Neutrophil (primary cell): ENCODE measurements around the gene TCF21.
"Not testable (repeated sequence)": the region's sequence is repeated elsewhere in the genome, so short reads cannot be mapped to it uniquely, and the experiment has no call there.

Source experiments
- H3K27ac ChIP-seq: fragments of 200-600 bp; sonication (generic); 2 replicates; pipeline ENCODE4 v1.5.1; 2016; ENCODE audit warnings: mild to moderate bottlenecking, moderate library complexity
- H3K27me3 ChIP-seq: fragments of 200-600 bp; sonication (generic); 2 replicates; pipeline ENCODE4 v1.6.0; 2016; ENCODE audit warnings: mild to moderate bottlenecking
- H3K36me3 ChIP-seq: fragments of 200-600 bp; sonication (generic); 2 replicates; pipeline ENCODE4 v1.5.1; 2017
- H3K4me1 ChIP-seq, 2 experiments: fragments of 200-600 bp in 1 of 2; sonication (generic) in 1 of 2; 1 replicate in 1 of 2; 2 replicates in 1 of 2; pipeline versions ENCODE4 v1.5.1 to v1.6.1; 2013 to 2016; ENCODE audit warnings: low read depth in 1 of 2, low read length in 1 of 2, mild to moderate bottlenecking in 1 of 2, moderate library complexity in 1 of 2; ENCODE audit not compliant: control insufficient read depth in 1 of 2, insufficient read depth in 1 of 2
- H3K4me3 ChIP-seq, 2 experiments: fragments of 200-600 bp in 1 of 2; sonication (generic) in 1 of 2; 1 replicate in 1 of 2; 2 replicates in 1 of 2; pipeline ENCODE4 v1.5.1; 2013 to 2016; ENCODE audit warnings: low read depth in 1 of 2, low read length in 1 of 2, mild to moderate bottlenecking in 1 of 2, moderate library complexity in 1 of 2
- H3K9me3 ChIP-seq: fragments of 200-600 bp; sonication (generic); 2 replicates; pipeline ENCODE4 v1.5.1; 2016
- TF ChIP-seq, protein P1 (sequence below): fragments of 200-600 bp; sonication (generic); IDR thresholded peaks from 2 replicates; pipeline ENCODE4 v1.5.1; 2016; ENCODE audit warnings: antibody characterized with exemption

TCF21 gene

DNA sequence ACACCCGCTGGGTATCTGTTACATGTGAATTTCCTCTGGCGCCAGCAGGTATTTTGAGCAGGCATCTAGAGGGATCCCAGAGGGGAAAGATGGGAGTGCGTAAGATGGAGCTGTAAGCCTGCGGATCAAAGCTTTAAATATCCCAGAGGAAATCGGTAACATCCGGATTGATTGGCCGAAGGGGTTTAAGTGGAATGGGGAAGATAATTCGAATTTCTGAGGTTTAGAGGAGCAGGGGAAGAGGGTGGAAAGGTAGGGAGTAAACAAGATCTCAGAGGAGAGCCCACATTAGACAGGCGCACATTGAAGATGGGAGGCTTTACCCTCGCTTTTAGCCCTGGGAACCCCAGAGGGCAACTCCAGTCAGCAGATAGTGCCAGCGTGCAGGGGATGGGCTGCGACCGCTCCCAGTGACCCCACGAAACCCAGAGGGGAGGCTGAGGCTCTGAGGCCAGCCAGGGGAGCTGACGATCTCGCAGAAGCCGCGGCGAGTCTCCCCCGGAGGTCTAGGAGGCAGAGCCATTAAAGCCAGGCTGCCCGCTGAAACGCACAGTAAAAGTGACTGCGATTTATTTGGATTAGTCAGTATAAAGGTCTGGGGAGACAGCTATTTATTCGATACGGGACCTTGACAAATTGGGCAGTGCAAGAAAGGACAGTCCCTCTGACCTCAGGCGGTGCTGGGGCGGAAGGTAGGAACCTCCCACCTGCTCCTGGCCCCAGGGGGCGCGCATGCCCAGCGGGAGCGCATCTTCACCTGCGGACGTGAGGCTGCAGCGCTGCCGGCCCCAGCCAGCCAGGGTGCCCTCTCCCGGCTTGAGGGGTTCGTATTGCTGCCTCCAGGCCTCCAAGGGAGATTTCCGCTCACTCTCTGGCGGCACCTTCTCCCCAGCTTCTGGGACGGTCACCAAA lies 34.3 kb upstream of the TCF21 start:
- Histone ChIP-seq H3K36me3 (no peaks in the 10 kb centered on the region), H3K4me3 (no peak overlapping the region), H3K27me3 (peaks cover 70% of the 10 kb centered on the region), H3K4me1 (no peaks in the 10 kb centered on the region), H3K27ac (no peak overlapping the region), H3K9me3 (no peaks in the 10 kb centered on the region)
- TF ChIP-seq, protein P1, sequence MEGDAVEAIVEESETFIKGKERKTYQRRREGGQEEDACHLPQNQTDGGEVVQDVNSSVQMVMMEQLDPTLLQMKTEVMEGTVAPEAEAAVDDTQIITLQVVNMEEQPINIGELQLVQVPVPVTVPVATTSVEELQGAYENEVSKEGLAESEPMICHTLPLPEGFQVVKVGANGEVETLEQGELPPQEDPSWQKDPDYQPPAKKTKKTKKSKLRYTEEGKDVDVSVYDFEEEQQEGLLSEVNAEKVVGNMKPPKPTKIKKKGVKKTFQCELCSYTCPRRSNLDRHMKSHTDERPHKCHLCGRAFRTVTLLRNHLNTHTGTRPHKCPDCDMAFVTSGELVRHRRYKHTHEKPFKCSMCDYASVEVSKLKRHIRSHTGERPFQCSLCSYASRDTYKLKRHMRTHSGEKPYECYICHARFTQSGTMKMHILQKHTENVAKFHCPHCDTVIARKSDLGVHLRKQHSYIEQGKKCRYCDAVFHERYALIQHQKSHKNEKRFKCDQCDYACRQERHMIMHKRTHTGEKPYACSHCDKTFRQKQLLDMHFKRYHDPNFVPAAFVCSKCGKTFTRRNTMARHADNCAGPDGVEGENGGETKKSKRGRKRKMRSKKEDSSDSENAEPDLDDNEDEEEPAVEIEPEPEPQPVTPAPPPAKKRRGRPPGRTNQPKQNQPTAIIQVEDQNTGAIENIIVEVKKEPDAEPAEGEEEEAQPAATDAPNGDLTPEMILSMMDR: no peak

- H3K27me3 ChIP-seq: peaks cover 70% of the 10 kb centered on the region
- no peaks in the 10 kb centered on the region for H3K36me3 ChIP-seq
- no peak overlapping the region for H3K4me3 ChIP-seq
- H3K4me1 ChIP-seq: no peaks in the 10 kb centered on the region
- H3K27ac ChIP-seq: no peak overlapping the region
- TF ChIP-seq, protein P1: no peak
- H3K9me3 ChIP-seq: no peaks in the 10 kb centered on the region
These were observed 33.5 kb upstream of the TCF21 start for GRCh38 chr6:133855276-133855990.

- no peaks in the 10 kb centered on the region for H3K9me3 ChIP-seq
- TF ChIP-seq, protein P1: no peak
- no peak overlapping the region for H3K4me3 ChIP-seq
- H3K27ac ChIP-seq: no peak overlapping the region
- H3K36me3 ChIP-seq: no peaks in the 10 kb centered on the region
- peaks cover 70% of the 10 kb centered on the region for H3K27me3 ChIP-seq
- no peaks in the 10 kb centered on the region for H3K4me1 ChIP-seq
These were observed 32.9 kb upstream of the TCF21 start for GRCh38 chr6:133855991-133856370.

DNA sequence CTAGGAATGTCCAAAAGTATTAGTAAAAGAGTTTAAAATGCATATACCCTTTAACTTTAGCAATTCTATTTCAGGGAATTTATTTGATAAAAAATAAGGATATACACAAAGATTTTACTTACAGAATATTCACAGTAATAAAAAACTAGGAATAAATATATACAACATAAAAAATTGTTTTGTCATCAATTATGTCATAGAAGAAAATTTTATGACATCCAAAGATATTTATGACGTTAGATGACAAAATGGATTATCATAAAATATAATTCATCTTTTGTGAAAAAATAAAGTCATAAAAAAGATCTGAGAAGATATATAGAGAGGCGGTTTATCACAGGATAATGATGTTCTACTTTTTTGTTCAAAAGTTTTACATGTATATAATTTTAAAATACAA lies 32.0 kb upstream of the TCF21 start:
- TF ChIP-seq, protein P1: no peak
- Histone ChIP-seq H3K4me1 (no peaks in the 10 kb centered on the region), H3K27me3 (peaks cover 62% of the 10 kb centered on the region), H3K4me3 (no peak overlapping the region), H3K36me3 (no peaks in the 10 kb centered on the region), H3K9me3 (no peaks in the 10 kb centered on the region), H3K27ac (no peak overlapping the region)

DNA sequence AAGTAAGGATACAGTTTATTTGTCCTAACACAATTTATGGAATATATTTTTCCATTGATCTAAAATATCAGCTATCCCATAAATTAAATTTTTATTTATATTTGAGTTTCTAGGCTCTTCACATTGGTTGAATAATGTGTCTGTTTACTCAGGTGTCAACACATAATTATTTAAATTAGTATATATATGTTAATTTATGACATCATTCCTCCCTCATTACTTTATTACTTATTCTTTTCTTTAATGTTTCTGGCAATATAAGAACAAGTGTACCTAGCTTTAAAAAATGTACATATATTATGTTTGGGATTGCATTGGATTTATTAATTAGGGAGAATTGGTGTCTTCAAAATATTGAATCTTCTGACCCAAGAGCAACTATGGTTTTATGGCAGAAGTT lies 31.2 kb upstream of the TCF21 start:
- H3K27me3 ChIP-seq: peaks cover 54% of the 10 kb centered on the region
- H3K9me3 ChIP-seq: no peaks in the 10 kb centered on the region
- TF ChIP-seq, protein P1: no peak
- H3K4me3 ChIP-seq: no peak overlapping the region
- no peaks in the 10 kb centered on the region for H3K4me1 ChIP-seq
- no peak overlapping the region for H3K27ac ChIP-seq
- no peaks in the 10 kb centered on the region for H3K36me3 ChIP-seq

GRCh38 chr6:133861337-133861736 lies 27.6 kb upstream of the TCF21 start:
- peaks cover 18% of the 10 kb centered on the region for H3K27me3 ChIP-seq
- H3K4me1 ChIP-seq, H3K4me3 ChIP-seq, H3K9me3 ChIP-seq, H3K27ac ChIP-seq, H3K36me3 ChIP-seq: not testable (repeated sequence)
